ENCODE measurements around the gene XYLT1. TPM values are rescaled to one million over a fixed set of nuclear protein-coding genes. Genes with fewer than 3 reads are reported as not detected.

The XYLT1 gene
- total and polyA plus RNA-seq, 2 of the 8 experiments (the other 6 are each of a cell fraction or from before 2014, with no cell fraction given): 6.6 to 25.4 TPM

- TF ChIP-seq RXRA (IDR thresholded peaks at IDR 0.05; ENCODE audit: insufficient read depth, low read depth, low read length) (no peak), SP1 (IDR thresholded peaks at IDR 0.05; ENCODE audit: low read depth, low read length) (no peak), TCF12 (IDR thresholded peaks at IDR 0.05; ENCODE audit: low read depth, low read length) (no peak), BRCA1 (IDR thresholded peaks at IDR 0.05; ENCODE audit: low read depth, low read length) (no peak), GABPA (IDR thresholded peaks at IDR 0.05; ENCODE audit: borderline replicate concordance, insufficient read depth, low read length) (no peak), RFX5 (IDR thresholded peaks at IDR 0.05; ENCODE audit: borderline replicate concordance, low read depth, low read length) (no peak), KDM5A (IDR thresholded peaks at IDR 0.05; ENCODE audit: low read length) (no peak), RBBP5 (IDR thresholded peaks at IDR 0.05; ENCODE audit: borderline replicate concordance, low read depth, low read length) (no peak)
- TF ChIP-seq, protein P1, sequence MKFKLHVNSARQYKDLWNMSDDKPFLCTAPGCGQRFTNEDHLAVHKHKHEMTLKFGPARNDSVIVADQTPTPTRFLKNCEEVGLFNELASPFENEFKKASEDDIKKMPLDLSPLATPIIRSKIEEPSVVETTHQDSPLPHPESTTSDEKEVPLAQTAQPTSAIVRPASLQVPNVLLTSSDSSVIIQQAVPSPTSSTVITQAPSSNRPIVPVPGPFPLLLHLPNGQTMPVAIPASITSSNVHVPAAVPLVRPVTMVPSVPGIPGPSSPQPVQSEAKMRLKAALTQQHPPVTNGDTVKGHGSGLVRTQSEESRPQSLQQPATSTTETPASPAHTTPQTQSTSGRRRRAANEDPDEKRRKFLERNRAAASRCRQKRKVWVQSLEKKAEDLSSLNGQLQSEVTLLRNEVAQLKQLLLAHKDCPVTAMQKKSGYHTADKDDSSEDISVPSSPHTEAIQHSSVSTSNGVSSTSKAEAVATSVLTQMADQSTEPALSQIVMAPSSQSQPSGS (IDR thresholded peaks at IDR 0.05; ENCODE audit: low read length): no peak
These were observed 292.5 kb downstream of the XYLT1 start (continued) for GRCh38 chr16:17177959-17178905.

All from H1 (cell line).